ENCODE data around the gene TNFRSF8. TPM values are rescaled to one million over a fixed set of nuclear protein-coding genes. Genes with fewer than 3 reads are reported as not detected.

TNFRSF8 gene
- total RNA-seq, 4 donors from 2014 or later = 0.83 to 2.8 (median 2.3) TPM

GRCh38 chr1:12113433-12114339 is 50.6 kb downstream of the TNFRSF8 start:
- intact Hi-C loops (cut with DNase I) = no loop called here
- H3K27ac ChIP-seq (replicated peaks in 1 of 4) = no peak overlapping the region
- 82% methylated on average over 7 of the region's 7 CpGs for WGBS

GRCh38 chr1:12114340-12114683 is 51.2 kb downstream of the TNFRSF8 start:
- Histone ChIP-seq H3K4me3 (no peak overlapping the region), H3K27ac (replicated peaks in 1 of 4) (no peak overlapping the region), H3K4me1 (no peaks in the 10 kb centered on the region), H3K27me3 (peaks cover 0 to 26% (median 0%) of the 10 kb centered on the region in 4 donors), H3K36me3 (no peaks in the 10 kb centered on the region), H3K9me3 (no peaks in the 10 kb centered on the region)
- no peak for DNase-seq (ENCODE audit: extremely low spot score)
- TF ChIP-seq POLR2A (IDR thresholded peaks at IDR 0.05; ENCODE audit: low read depth) (no peak), CTCF (IDR thresholded peaks at IDR 0.05) (no peak), EP300 (IDR thresholded peaks at IDR 0.05) (no peak), POLR2AphosphoS5 (IDR thresholded peaks at IDR 0.05) (no peak)
- WGBS = 88% methylated on average over 6 of the region's 6 CpGs
- intact Hi-C loops (cut with DNase I) = no loop called here

More at GRCh38 chr1:12113433-12114339, 50.6 kb downstream of the TNFRSF8 start:
- TF ChIP-seq EP300 (IDR thresholded peaks at IDR 0.05) (no peak), POLR2AphosphoS5 (IDR thresholded peaks at IDR 0.05) (no peak), POLR2A (IDR thresholded peaks at IDR 0.05; ENCODE audit: low read depth) (no peak), CTCF (IDR thresholded peaks at IDR 0.05) (no peak)
- peaks cover 0 to 24% (median 0%) of the 10 kb centered on the region in 4 donors for H3K27me3 ChIP-seq
- H3K36me3 ChIP-seq = no peaks in the 10 kb centered on the region
- no peaks in the 10 kb centered on the region for H3K9me3 ChIP-seq
- no peak overlapping the region for H3K4me3 ChIP-seq
- no peak for DNase-seq (ENCODE audit: extremely low spot score)
- H3K4me1 ChIP-seq = no peaks in the 10 kb centered on the region

DNA sequence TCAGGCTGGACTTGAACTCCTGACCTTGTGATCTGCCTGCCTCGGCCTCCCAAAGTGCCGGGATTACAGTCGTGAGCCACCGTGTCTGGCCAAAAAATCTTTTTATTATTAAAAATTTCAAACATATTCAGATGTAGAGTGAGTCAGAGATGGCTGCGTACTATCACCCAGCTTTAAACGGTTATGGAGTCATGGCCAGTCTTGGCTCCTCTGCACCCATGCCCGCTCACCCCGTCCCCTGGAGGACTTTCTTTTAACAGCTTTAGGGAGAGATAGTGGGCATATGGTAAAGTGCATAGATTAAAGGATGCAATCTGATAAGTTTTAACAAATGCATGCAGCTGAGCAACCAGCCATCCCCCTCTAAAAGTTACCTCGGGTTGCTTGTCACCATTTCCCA is 51.8 kb downstream of the TNFRSF8 start:
- H3K36me3 ChIP-seq = no peaks in the 10 kb centered on the region
- intact Hi-C loops (cut with DNase I) = no loop called here
- no peak overlapping the region for H3K4me3 ChIP-seq
- H3K9me3 ChIP-seq = no peaks in the 10 kb centered on the region
- H3K27ac ChIP-seq (replicated peaks in 1 of 4) = no peak overlapping the region
- WGBS = 82% methylated on average over 9 of the region's 9 CpGs
- peaks cover 0 to 26% (median 0%) of the 10 kb centered on the region in 4 donors for H3K27me3 ChIP-seq
- no peaks in the 10 kb centered on the region for H3K4me1 ChIP-seq
- TF ChIP-seq EP300 (IDR thresholded peaks at IDR 0.05) (no peak), POLR2AphosphoS5 (IDR thresholded peaks at IDR 0.05) (no peak), POLR2A (IDR thresholded peaks at IDR 0.05; ENCODE audit: low read depth) (no peak), CTCF (IDR thresholded peaks at IDR 0.05) (no peak)
- no peak for DNase-seq (ENCODE audit: extremely low spot score)

GRCh38 chr1:12121212-12122003 is 58.3 kb downstream of the TNFRSF8 start:
- no peak for DNase-seq (ENCODE audit: extremely low spot score)
- intact Hi-C loops (cut with DNase I) = no loop called here
- Histone ChIP-seq H3K27me3 (peaks cover 0 to 31% (median 0%) of the 10 kb centered on the region in 4 donors), H3K9me3 (no peaks in the 10 kb centered on the region), H3K36me3 (no peaks in the 10 kb centered on the region), H3K4me3 (no peak overlapping the region), H3K4me1 (peaks cover 16 to 29% (median 22%) of the 10 kb centered on the region in 4 donors), H3K27ac (replicated peaks in 1 of 4) (peak overlapping the region in 3 of 4 donors; percentile 23 to 55 (median 39))
- TF ChIP-seq POLR2A (IDR thresholded peaks at IDR 0.05; ENCODE audit: low read depth) = no peak
- TF ChIP-seq POLR2AphosphoS5 (IDR thresholded peaks at IDR 0.05) = peak; percentile 32 to 75
- 47% methylated on average over 9 of the region's 12 CpGs for WGBS

DNA sequence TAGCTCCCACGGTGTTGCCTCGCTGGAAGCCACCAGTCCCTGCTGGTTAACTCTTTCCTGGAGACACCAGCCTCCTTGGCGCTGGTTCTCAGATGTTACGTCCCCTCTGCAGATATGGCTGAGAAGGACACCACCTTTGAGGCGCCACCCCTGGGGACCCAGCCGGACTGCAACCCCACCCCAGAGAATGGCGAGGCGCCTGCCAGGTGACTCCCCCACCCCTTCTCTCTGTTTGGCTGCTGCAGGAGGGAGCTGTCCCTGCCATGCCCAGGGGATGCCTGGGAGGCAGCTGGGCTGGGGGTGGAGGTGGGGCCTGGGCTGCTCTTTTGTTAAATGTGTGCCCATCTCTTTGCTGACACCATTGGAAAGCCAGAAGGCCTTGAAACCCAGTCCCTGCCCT is 60.1 kb downstream of the TNFRSF8 start:
- no peaks in the 10 kb centered on the region for H3K9me3 ChIP-seq
- H3K4me1 ChIP-seq = peaks cover 16 to 30% (median 24%) of the 10 kb centered on the region in 4 donors
- WGBS = 77% methylated on average over 5 of the region's 8 CpGs
- intact Hi-C loops (cut with DNase I) = no loop called here
- H3K4me3 ChIP-seq = no peak overlapping the region
- TF ChIP-seq CTCF (IDR thresholded peaks at IDR 0.05) (no peak), EP300 (IDR thresholded peaks at IDR 0.05) (no peak), POLR2AphosphoS5 (IDR thresholded peaks at IDR 0.05) (no peak), POLR2A (IDR thresholded peaks at IDR 0.05; ENCODE audit: low read depth) (no peak)
- peaks cover 0 to 18% (median 0%) of the 10 kb centered on the region in 4 donors for H3K27me3 ChIP-seq
- DNase-seq (ENCODE audit: extremely low spot score) = no peak
- no peaks in the 10 kb centered on the region for H3K36me3 ChIP-seq
- no peak overlapping the region for H3K27ac ChIP-seq (replicated peaks in 1 of 4)

Measured in esophagus muscularis mucosa (tissue), 4 donors.